Neural cell (in vitro differentiated cells): ENCODE results near the gene HNRNPM. TPM values are rescaled to one million over a fixed set of nuclear protein-coding genes. Genes with fewer than 3 reads are reported as not detected.
"Not testable (repeated sequence)": the region's sequence is repeated elsewhere in the genome, so short reads cannot be mapped to it uniquely, and the experiment has no call there.

Source experiments
- H2AFZ ChIP-seq: fragments of 200-600, 300-800 bp; sonication (generic), shearing (Covaris generic); 2 replicates; pipeline ENCODE4 v1.6.0; 2014; ENCODE audit warnings: low read depth, mild to moderate bottlenecking, antibody characterized with exemption, low read length, moderate library complexity
- H3F3A ChIP-seq: fragments of 200-600 bp; shearing (Covaris generic); 2 replicates; pipeline ENCODE4 v1.6.1; 2016; ENCODE audit warnings: mild to moderate bottlenecking, moderate library complexity, mixed read lengths, antibody characterized with exemption, low read length; ENCODE audit not compliant: insufficient read depth, poor library complexity, severe bottlenecking
- H3K27ac ChIP-seq: fragments of 200-600, 300-800 bp; sonication (generic), shearing (Covaris generic); 2 replicates; pipeline ENCODE4 v1.5.1; 2014; ENCODE audit warnings: mild to moderate bottlenecking, low read length, moderate library complexity
- H3K27me3 ChIP-seq: fragments of 300-800, 200-600 bp; sonication (generic), shearing (Covaris generic); 2 replicates; pipeline ENCODE4 v1.6.0; 2014; ENCODE audit warnings: mild to moderate bottlenecking, low read depth, low read length, moderate library complexity; ENCODE audit not compliant: insufficient read depth
- H3K36me3 ChIP-seq: fragments of 300-800, 200-600 bp; sonication (generic), shearing (Covaris generic); 2 replicates; pipeline ENCODE4 v1.5.1; 2014; ENCODE audit warnings: mild to moderate bottlenecking, antibody characterized with exemption, low read length, moderate library complexity; ENCODE audit not compliant: insufficient read depth
- H3K4me2 ChIP-seq: fragments of 300-800, 200-600 bp; sonication (generic), shearing (Covaris generic); 2 replicates; pipeline ENCODE4 v1.6.0; 2014; ENCODE audit warnings: mild to moderate bottlenecking, low read length
- H3K4me3 ChIP-seq: fragments of 300-800, 200-600 bp; sonication (generic), shearing (Covaris generic); 2 replicates; pipeline ENCODE4 v1.5.1; 2014; ENCODE audit warnings: mild to moderate bottlenecking, low read length, moderate library complexity
- H3K79me2 ChIP-seq: fragments of 200-600 bp; shearing (Covaris generic); replicated peaks from 2 replicates; pipeline ENCODE4 v1.6.0; 2014; ENCODE audit warnings: mild to moderate bottlenecking, low read length, moderate library complexity; ENCODE audit not compliant: insufficient read depth
- H3K9ac ChIP-seq: fragments of 300-800, 200-600 bp; sonication (generic), shearing (Covaris generic); 2 replicates; pipeline ENCODE4 v1.6.1; 2016; ENCODE audit warnings: mild to moderate bottlenecking, low read length, mixed read lengths
- H3K9me2 ChIP-seq: fragments of 200-600 bp; shearing (Covaris generic); 2 replicates; pipeline ENCODE4 v1.6.1; 2016; ENCODE audit warnings: mild to moderate bottlenecking, low read length, mixed read lengths; ENCODE audit not compliant: insufficient read depth
- H3K9me3 ChIP-seq: fragments of 200-600, 300-800 bp; sonication (generic), shearing (Covaris generic); 2 replicates; pipeline ENCODE4 v1.6.1; 2016; ENCODE audit warnings: mild to moderate bottlenecking, mixed run types, low read length, moderate library complexity, mixed read lengths
- H4K20me1 ChIP-seq: fragments of 200-600 bp; shearing (Covaris generic); 2 replicates; pipeline ENCODE4 v1.6.1; 2016; ENCODE audit warnings: mild to moderate bottlenecking, mixed run types; ENCODE audit not compliant: insufficient read depth
- EP300 ChIP-seq: fragments of 450-650 bp; conservative IDR thresholded peaks from 2 replicates; pipeline ENCODE4 v1.6.1; 2014; ENCODE audit warnings: antibody characterized with exemption, mild to moderate bottlenecking, moderate library complexity; ENCODE audit not compliant: poor library complexity, severe bottlenecking
- EZH2 ChIP-seq: fragments of 200-600, 300-800 bp; shearing (Covaris generic), sonication (generic); IDR thresholded peaks from 2 replicates; pipeline ENCODE4 v1.6.1; 2014; ENCODE audit warnings: antibody characterized with exemption, low read length, borderline replicate concordance, mild to moderate bottlenecking; ENCODE audit not compliant: insufficient read depth, poor library complexity, severe bottlenecking
- MXI1 ChIP-seq: fragments of 450-650 bp; conservative IDR thresholded peaks from 2 replicates; pipeline ENCODE4 v1.6.1; 2014; ENCODE audit warnings: antibody characterized with exemption, mild to moderate bottlenecking; ENCODE audit not compliant: poor library complexity, severe bottlenecking
- POLR2AphosphoS5 ChIP-seq: IDR thresholded peaks from 2 replicates; pipeline ENCODE4 v1.6.1; 2012
- RAD21 ChIP-seq: fragments of 450-650 bp; conservative IDR thresholded peaks from 2 replicates; pipeline ENCODE4 v1.6.1; 2014; ENCODE audit warnings: antibody characterized with exemption, mild to moderate bottlenecking, moderate library complexity
- SMC3 ChIP-seq: fragments of 450-650 bp; conservative IDR thresholded peaks from 2 replicates; pipeline ENCODE4 v1.6.1; 2014; ENCODE audit warnings: antibody characterized with exemption, mild to moderate bottlenecking, moderate library complexity; ENCODE audit not compliant: poor library complexity
- TAF1 ChIP-seq: IDR thresholded peaks from 2 replicates; pipeline ENCODE4 v1.6.1; 2012; ENCODE audit warnings: low read depth
- polyA plus RNA-seq: library from polyadenylated mRNA; depleted of rRNA; stranded (reverse); fragments of >200 nt; gene quantifications from 2 replicates; pipeline ENCODE4 v1.2.3, GENCODE V29; 2014
- TF ChIP-seq, protein P1 (sequence below): fragments of 450-650 bp; IDR thresholded peaks from 2 replicates; pipeline ENCODE4 v1.5.1; 2014; ENCODE audit warnings: antibody characterized with exemption, mild to moderate bottlenecking, moderate library complexity; ENCODE audit not compliant: poor library complexity, severe bottlenecking
- TF ChIP-seq, protein P2 (sequence below): IDR thresholded peaks from 2 replicates; pipeline ENCODE4 v1.6.1; 2012; ENCODE audit warnings: borderline replicate concordance

The HNRNPM gene
- polyA plus RNA-seq, 1 donor from 2014 or later = 91.7 TPM

DNA sequence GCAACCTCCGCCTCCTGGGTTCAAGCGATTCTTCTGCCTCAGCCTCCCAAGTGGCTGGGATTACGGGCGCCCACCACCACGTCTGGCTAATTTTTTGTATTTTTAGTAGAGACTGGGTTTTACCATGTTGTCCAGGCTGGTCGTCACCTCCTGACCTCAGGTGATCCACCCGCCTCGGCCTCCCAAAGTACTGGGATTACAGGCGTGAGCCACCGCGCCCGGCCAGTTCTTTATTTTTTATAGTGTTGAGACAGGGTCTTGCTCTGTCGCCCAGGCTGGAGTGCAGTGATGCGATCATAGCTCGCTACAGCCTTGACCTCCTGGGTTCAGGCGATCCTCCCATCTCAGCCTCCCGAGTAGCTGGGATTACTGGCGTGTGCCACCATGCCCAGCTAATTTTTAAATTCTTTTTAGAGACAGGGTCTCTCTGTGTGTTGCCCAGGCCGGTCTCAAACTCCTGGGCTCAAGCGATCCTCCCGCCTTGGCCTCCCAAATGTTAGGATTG is 69.8 kb downstream of the HNRNPM start:
- not testable (repeated sequence) for H3K79me2 ChIP-seq, H3K27me3 ChIP-seq, H3F3A ChIP-seq, H3K36me3 ChIP-seq, H4K20me1 ChIP-seq, H3K9me2 ChIP-seq, H3K9me3 ChIP-seq
- H3K4me3 ChIP-seq = peak overlapping the region; percentile 80
- peak overlapping the region; percentile 27 for H3K4me2 ChIP-seq
- H3K9ac ChIP-seq = peak overlapping the region; percentile 88
- peak overlapping the region; percentile 95 for H2AFZ ChIP-seq
- peak overlapping the region; percentile 87 for H3K27ac ChIP-seq

DNA sequence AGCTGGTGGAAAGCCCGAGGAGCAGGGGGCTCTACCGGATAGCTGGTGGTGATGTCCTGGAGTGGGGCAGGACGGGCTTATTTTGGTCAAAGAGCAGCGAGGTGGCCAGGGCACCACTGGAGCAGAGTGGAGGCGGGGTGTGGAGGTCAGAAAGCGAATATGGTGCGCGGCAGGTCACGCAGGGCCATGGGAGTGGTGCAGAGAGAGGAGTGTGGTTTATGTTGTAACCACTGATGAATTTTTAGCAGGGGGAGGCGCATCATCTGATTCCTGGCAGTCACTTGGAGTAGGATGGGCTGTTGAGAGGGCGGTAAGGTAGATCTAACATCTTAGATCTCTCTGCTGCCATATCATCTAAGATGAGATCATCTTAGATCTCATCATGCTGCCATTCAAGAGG is 70.5 kb downstream of the HNRNPM start:
- Histone ChIP-seq H2AFZ (no peak overlapping the region), H3K4me3 (no peak overlapping the region), H3K9me2 (no peaks in the 10 kb centered on the region), H3K27ac (no peak overlapping the region), H3K4me2 (no peak overlapping the region), H3K79me2 (no peaks in the 10 kb centered on the region), H3F3A (no peaks in the 10 kb centered on the region), H3K9ac (no peak overlapping the region), H3K9me3 (no peaks in the 10 kb centered on the region), H3K27me3 (no peaks in the 10 kb centered on the region), H3K36me3 (no peaks in the 10 kb centered on the region), H4K20me1 (no peaks in the 10 kb centered on the region)
- TF ChIP-seq POLR2AphosphoS5 (no peak), EZH2 (no peak), SMC3 (no peak), MXI1 (no peak), TAF1 (no peak), EP300 (no peak), RAD21 (no peak)
- TF ChIP-seq, protein P1, sequence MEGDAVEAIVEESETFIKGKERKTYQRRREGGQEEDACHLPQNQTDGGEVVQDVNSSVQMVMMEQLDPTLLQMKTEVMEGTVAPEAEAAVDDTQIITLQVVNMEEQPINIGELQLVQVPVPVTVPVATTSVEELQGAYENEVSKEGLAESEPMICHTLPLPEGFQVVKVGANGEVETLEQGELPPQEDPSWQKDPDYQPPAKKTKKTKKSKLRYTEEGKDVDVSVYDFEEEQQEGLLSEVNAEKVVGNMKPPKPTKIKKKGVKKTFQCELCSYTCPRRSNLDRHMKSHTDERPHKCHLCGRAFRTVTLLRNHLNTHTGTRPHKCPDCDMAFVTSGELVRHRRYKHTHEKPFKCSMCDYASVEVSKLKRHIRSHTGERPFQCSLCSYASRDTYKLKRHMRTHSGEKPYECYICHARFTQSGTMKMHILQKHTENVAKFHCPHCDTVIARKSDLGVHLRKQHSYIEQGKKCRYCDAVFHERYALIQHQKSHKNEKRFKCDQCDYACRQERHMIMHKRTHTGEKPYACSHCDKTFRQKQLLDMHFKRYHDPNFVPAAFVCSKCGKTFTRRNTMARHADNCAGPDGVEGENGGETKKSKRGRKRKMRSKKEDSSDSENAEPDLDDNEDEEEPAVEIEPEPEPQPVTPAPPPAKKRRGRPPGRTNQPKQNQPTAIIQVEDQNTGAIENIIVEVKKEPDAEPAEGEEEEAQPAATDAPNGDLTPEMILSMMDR = no peak

DNA sequence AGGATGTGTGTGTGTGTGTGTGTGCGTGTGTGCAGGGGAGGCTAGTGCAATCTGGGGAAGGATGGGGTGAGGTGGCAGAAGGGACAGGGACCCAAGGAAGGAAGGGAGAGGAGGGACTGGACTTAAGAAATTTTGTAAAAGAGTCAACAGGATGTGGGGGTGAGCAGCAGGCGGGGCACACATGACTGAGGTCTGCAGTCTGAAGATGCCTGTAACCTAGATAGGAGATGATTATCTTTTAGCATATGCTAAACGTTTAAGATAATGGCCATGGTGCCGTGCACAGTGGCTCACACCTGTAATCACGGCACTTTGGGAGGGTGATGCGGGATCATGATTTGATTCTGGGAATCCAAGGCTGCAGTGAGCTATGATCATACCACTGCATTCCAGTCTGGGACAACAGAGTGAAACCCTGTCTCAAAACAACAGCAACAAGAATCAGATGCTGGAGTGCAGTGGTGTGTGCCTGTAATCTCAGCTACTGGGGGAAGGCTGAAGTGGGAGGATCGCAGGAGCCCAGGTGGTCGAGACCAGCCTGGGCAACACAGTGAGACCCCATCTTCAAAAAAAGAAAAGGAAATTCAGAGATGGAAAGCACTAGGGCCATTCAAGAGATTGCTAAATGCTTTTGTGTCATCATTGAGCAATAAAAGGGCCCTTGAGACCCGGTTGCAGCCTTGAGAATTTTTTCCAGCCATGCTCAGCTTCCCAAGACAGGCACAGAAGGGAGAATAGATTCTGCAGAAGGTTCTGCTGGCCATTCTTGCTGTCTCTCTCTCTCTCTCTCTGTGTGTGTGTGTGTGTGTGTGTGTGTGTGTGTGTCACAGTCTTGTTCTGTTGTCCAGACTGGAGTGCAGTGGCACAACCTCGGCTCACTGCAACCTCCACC is 73.0 kb downstream of the HNRNPM start:
- no peaks in the 10 kb centered on the region for H3K79me2 ChIP-seq
- H2AFZ ChIP-seq = no peak overlapping the region
- no peaks in the 10 kb centered on the region for H3K9me3 ChIP-seq
- no peaks in the 10 kb centered on the region for H3F3A ChIP-seq
- no peaks in the 10 kb centered on the region for H3K27me3 ChIP-seq
- no peak overlapping the region for H3K9ac ChIP-seq
- no peak overlapping the region for H3K4me2 ChIP-seq
- H4K20me1 ChIP-seq = no peaks in the 10 kb centered on the region
- H3K9me2 ChIP-seq = no peaks in the 10 kb centered on the region
- no peak overlapping the region for H3K4me3 ChIP-seq
- no peak for TF ChIP-seq EZH2
- no peak for TF ChIP-seq MXI1
- no peak for TF ChIP-seq SMC3
- no peak for TF ChIP-seq POLR2AphosphoS5
- no peak for TF ChIP-seq EP300
- TF ChIP-seq, protein P1 = no peak
- TF ChIP-seq, protein P2, sequence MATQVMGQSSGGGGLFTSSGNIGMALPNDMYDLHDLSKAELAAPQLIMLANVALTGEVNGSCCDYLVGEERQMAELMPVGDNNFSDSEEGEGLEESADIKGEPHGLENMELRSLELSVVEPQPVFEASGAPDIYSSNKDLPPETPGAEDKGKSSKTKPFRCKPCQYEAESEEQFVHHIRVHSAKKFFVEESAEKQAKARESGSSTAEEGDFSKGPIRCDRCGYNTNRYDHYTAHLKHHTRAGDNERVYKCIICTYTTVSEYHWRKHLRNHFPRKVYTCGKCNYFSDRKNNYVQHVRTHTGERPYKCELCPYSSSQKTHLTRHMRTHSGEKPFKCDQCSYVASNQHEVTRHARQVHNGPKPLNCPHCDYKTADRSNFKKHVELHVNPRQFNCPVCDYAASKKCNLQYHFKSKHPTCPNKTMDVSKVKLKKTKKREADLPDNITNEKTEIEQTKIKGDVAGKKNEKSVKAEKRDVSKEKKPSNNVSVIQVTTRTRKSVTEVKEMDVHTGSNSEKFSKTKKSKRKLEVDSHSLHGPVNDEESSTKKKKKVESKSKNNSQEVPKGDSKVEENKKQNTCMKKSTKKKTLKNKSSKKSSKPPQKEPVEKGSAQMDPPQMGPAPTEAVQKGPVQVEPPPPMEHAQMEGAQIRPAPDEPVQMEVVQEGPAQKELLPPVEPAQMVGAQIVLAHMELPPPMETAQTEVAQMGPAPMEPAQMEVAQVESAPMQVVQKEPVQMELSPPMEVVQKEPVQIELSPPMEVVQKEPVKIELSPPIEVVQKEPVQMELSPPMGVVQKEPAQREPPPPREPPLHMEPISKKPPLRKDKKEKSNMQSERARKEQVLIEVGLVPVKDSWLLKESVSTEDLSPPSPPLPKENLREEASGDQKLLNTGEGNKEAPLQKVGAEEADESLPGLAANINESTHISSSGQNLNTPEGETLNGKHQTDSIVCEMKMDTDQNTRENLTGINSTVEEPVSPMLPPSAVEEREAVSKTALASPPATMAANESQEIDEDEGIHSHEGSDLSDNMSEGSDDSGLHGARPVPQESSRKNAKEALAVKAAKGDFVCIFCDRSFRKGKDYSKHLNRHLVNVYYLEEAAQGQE = no peak
- TF ChIP-seq RAD21 = no peak
- no peak for TF ChIP-seq TAF1
- H3K27ac ChIP-seq = no peak overlapping the region
- no peaks in the 10 kb centered on the region for H3K36me3 ChIP-seq
